OCI-M2 (cell line): Measurements from ENCODE around the gene NMNAT3.

Experiments used
- DNase-seq: peaks from one replicate; lab custom pipeline; 2025; ENCODE audit not compliant: unreplicated experiment; lab: John Stamatoyannopoulos, UW

NMNAT3 gene

DNA sequence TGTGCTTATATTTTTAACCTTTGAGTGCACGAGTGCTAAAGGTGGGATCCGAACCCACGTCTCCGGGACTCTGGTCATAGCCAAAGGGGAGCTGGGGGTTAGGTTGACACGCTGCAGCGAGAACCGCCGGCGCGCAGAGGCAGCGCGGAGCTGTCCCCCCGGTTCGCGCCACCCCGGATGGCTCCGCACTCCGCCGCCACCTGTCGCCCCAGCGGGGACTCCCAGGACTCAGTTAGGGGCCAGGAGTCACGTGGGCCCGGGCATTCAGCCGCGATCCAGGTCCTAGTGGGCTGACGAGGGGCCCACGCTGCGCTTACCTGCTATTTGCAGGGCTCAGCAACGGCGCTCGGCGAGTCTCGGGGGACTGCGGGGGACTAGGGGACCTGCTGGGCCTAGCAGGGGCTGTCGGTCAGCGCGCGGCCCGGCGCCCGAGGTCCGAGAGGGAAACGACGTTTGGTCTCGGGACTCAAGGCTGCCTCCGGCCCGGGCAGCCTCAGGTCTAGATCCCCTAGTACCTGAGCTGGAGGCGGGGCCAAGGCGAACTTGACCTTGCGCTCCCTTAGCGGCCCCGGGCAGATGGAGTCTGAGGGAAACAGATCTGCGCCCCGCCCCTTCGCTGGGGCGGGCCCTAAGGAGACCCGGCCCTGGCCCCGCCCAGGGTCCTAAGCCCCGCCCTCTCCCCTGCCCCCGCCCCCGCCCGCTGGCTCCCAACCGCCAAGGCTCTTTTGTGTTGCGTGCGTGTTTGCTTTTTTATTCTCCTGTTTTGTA lies at the start of gene NMNAT3:
Gene NMNAT3 (minus strand): TSS at position 585 of the 768 bp plus-strand sequence. CDS start 50,248 bp downstream, outside the sequence.
- peak; percentile 57 for DNase-seq

GRCh38 chr3:139721370-139721769 lies 43.6 kb upstream of the NMNAT3 start:
- no peak for DNase-seq

DNA sequence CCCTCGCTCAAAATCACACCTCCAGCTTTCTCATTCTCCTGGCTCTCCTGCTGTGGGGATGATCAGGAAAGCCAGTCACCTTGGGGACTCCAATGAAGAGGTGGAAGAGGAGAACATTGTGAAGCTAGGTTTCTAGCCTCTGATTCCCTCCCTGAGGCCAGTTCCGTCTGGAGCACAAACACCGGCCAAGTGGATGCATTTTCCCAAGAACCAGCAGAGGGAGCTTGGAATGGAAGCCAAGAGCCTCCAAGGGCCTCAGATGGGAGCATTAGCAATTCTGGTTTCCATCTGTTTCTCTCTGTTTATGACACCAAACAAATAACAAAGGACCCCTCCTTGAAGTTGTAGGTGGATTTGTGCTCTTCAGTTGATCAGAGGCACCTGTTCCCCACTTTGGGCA lies 40.6 kb upstream of the NMNAT3 start:
- DNase-seq, result no peak

GRCh38 chr3:139716908-139717485 lies 39.2 kb upstream of the NMNAT3 start:
- DNase-seq, result no peak

DNA sequence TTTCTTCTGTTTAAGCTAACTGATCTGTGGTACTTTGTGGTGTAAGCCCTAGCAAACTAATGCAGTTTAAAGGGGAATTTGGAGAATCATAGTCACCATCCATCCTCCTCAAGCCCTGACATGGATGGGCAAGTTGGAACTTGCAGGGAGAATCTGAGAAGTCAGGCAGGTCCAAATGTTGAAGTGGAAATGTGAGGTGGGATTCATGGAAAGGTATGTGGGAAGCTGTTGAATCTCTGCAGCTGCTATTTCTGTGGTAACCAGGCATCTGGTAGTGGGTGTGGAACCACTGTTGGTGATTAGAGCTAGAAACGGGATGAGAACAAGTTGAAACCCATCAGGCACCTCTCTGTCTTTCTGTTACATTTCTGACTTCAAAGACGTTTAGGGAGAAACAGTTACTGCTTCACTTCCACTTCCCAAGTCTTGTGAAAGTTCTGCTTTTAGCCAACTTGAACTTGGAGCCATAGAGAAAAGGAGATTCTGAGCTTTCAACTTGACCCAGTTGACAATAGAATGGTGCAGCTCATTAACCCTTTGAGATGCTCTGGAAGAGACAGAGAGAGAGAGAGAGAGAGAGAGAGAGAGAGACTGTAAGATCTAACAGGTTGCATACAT lies 38.1 kb upstream of the NMNAT3 start:
- no peak for DNase-seq

GRCh38 chr3:139715166-139715565 lies 37.4 kb upstream of the NMNAT3 start:
- no peak for DNase-seq

GRCh38 chr3:139710212-139710611 lies 32.4 kb upstream of the NMNAT3 start:
- no peak for DNase-seq

- DNase-seq, result no peak
Observed at GRCh38 chr3:139705631-139706030, 27.9 kb upstream of the NMNAT3 start.

DNA sequence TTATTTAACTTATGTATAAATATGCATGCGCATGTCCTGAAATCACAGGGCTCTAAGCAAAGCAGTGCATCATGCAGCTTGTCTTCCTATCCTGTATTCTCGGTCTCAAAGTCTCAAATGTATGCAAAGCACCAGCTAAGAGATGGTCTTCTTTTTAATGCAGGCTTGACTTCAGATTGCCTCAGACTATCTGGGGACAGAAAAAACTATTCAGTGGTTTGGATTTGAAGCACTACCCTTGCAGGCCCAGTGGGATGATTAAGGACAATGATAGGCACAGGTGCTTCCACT lies 18.5 kb upstream of the NMNAT3 start:
- no peak for DNase-seq

DNA sequence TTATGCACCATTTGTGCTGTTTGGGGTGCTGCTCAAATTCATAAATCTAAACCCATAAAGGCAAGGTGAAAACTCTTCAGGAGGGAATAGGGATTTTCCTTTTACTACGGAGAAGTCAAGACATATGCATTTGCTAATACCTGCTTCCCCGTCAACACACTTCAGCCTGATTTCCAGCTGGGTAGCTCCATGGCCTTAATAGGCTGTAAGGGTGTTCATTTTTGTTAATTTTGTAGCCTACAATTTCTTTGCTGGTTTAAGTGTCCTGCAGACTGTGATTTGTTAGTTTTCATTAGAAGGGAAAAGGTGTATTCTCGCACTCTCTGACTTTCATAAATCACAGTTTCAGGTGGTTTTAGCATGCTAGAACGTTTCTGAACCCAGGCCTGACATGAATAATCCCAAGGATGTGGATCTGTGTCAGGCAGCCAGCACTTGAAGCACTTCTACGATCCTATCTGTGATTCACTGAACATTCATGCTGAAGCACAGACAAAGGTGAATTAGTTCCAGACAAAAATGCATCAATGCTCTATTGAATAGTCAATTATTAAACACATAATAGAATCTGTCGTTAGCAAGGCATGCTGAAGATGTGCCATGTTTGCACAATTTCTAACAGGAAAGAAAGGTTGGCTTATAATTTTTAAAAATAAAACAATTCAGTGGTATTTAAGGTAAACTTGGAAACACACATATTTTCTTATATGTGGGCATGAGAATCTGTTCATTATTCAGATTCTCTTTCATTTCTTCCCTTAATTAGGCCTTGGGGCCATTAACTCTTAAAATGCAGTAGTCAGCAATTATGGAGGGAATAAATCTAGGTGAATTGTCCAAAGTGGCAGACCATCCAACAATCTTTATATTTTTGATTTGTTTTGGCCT lies 17.9 kb upstream of the NMNAT3 start:
- DNase-seq, result no peak

DNA sequence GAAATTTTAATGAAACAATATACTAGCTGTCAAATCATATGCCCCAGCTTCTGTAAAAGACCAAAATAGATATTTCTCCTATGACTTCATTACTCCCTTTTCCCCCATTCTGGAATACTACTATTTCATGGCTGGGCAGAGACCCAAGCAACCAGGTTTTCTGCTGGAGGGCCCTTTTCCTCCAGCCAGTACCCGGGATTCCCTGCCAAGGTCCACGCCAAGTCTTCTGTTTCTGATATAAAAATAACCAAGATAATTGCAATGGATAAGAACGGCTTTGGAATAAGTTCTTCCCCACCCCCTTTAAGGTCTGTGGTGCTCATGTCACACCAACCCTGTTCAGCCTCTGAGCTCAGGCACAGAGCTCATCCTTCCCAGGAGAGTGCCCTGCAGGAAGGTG lies 17.2 kb upstream of the NMNAT3 start:
- no peak for DNase-seq

- no peak for DNase-seq
Observed at GRCh38 chr3:139694542-139694941, 16.8 kb upstream of the NMNAT3 start.

DNA sequence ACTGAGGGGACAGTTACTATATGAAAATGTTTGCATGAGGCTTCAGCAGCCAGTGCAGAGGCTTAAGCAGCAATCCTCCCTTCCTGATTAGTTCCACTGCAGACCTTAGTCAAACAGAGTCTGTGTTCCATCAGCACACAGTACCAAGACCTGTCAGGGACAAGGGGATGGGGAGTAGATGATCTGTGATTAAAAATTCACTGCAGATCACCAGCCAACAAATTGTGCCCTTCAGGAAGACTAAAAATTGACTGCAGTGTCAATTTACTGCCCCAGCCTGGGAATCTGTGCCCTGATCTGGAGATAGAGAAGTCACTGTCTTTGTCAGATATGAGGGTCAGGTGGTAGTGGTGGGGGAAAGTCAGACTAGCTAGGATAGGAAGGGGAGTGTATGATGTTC lies 13.8 kb upstream of the NMNAT3 start:
- no peak for DNase-seq

- DNase-seq, result no peak
Observed at GRCh38 chr3:139689708-139690228, 12.0 kb upstream of the NMNAT3 start.

- DNase-seq, result no peak
Observed at GRCh38 chr3:139689122-139689521, 11.3 kb upstream of the NMNAT3 start.

- DNase-seq, result no peak
Observed at GRCh38 chr3:139687431-139687830, 9.7 kb upstream of the NMNAT3 start.

DNA sequence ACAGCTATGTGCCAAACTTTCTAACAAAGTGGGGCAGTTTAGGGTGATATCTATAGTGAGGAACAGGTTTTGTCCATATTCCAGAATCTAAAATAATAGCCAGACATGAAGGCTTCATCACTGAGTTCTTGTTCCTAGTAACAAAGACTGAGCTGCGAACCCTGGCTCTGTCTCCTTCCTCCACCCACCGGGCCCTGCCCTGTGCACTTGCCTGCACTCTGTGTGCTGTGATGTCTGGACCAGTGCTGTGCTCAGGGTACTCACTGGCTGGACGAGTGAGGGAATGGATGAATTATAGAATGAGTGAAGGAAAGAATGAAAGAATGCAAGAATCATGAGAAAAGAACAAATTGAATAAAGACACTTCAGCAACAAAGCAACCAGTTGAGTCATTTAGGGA lies 8.9 kb upstream of the NMNAT3 start:
- DNase-seq, result no peak

DNA sequence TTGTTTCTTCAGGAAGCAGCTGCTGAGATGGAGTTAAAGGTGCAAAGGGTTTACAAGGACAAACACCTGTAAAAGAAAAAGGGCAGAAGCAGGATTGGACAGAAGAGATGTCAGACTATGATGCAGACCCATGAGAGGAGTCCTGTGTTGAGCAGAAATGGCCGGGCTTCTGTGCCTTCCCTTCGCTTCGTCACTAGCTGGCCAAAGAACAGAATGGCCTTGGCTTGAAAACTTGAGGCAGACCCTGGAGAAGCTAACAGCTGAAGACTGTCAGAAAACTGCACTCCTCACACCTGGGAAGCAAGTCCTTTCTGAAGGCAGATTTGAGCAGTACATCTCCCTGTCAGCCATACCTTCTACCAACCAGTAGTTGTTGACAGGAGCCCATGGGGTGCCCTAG lies 8.4 kb upstream of the NMNAT3 start:
- no peak for DNase-seq

- no peak for DNase-seq
Observed at GRCh38 chr3:139679220-139679775, 1.5 kb upstream of the NMNAT3 start.

DNA sequence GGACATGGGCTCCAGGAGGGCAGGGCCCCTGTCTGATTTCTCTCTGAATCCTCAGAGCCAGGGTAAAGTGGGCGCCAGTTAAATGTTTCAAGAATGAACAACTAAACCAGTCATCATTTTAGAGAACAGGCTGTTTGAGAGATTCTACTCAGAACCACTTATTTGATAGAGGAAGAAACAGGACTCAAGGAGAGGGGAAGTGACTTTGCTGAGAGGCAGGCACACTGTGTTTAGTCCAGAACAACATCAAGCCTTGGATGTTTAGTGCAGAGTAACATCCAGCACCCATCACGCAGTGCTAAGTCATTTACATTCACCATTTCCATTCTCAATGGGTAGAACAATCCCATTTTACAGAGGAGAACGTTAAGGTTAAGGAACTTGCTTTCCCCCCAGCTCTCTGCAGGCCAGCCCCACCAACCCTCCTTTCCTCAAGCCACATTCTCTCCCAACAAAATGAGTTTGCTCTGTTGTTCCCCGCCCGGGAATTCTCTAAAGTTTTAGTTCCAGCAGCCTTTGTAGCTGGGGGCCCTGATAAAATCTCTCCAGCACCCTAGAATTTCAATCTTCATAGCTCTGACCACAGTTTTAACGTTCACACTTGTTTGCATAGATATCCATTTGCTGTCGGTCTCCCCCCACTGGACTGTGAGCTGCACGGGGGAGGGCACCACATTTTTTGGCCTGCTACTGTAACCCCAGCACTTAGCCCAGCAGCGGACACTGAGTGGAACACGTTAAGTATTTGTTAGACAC lies 962 bp downstream of the NMNAT3 start:
- no peak for DNase-seq
